HG03521 (cell line): ENCODE data around the gene SLC30A4.
"Not testable (repeated sequence)": the region's sequence is repeated elsewhere in the genome, so short reads cannot be mapped to it uniquely, and the experiment has no call there.

Source experiments
- ATAC-seq: cut with Tn5 transposase; IDR thresholded peaks from one replicate; pipeline ENCODE4 v1.9.1; 2021; ENCODE audit warnings: mild to moderate bottlenecking, moderate library complexity; ENCODE audit not compliant: unreplicated experiment

Gene SLC30A4

DNA sequence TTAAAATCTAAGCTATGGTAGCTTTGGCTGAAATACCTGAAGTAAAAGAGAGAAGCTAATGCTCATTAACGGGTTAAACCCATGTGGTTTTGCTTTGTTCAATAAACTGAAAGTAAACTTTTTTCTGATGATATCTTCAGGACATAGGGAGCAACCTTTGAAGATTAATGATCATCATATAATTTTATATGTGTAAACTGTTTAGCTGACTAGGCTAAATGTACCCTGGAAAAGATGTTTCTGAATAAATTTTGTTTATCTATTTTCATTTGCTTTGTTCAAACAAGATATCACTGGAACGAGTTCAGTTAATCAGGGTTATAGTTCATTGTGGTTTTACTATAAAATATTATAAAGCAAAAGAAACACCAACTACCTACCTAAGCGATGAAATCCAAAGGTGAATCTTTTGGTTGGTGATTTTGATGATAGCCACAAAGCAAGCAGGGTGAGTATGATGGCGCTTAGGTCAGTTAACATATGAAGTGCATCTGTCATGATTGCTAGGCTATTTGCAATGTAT, 11.7 kb downstream of the SLC30A4 start:
- ATAC-seq = no peak

DNA sequence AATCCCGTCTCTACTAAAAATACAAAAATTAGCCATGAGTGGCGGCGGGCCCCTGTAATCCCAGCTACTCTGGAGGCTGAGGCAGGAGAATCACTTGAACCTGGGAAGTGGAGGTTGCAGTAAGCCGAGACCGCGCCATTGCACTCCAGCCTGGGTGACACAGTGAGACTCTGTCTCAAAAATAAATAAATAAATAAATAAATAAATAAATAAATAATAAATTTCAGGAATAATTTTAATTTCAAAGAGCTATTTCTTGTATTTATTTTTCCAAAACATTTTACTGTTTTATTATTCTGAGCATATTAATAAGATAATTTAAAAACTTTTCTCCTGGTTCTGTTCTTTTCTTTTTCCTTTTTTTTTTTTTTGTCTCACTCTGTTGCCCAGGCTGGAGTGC, 15.4 kb downstream of the SLC30A4 start:
- ATAC-seq = not testable (repeated sequence)

DNA sequence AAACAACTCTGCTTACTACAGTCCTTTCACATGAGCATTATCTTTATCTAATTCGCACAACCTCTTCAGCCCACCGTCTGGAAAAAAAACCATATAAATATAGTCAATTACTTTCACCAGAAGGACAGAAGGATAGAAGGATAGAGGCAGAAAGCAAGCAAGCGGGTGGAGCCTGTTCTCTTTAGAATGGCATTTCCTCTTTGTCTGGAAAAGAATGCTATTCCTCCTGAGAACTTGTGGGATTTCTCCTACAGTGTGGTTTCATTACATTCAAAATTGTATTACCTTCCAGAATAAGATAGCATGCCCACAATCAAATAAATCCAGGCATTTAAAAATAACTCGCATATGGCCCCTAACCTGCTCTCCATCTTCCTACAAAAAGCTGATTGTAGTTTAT, 23.1 kb downstream of the SLC30A4 start:
- ATAC-seq = no peak

DNA sequence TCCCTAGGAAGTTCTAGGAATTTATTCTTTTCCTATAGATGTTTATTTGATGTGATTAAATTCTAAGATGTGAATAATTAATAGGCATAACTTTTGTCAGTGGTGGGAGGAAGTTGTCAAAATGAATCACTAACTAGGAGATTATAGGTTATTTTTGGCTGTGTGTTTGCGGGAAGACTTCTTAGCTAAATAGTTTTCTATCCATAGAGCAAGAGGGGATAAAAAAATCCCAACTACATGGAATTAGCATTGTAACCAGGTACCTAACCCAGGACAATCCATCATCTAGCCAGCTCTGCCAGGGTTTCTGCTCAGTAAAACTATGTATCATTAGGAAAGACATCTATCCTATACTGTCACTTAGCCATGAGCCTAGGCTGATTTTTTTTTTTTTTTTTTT, 23.9 kb downstream of the SLC30A4 start:
- ATAC-seq = no peak

DNA sequence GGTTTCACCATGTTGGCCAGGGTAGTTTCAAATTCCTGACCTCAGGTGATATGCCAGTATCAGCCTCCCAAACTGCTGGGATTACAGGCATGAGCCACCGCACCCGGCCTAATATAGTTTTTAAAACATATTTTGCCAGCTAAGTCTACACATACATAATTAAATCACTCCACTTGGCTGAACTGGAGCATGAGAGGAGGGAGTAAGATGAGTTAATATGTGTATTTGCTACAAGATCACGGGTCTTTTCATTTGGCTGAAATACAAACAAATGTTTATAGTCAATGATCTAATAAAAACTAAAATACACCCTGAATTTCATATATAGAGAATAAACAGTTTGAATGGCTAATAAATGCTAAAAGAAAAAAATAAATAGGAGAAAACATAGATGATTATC, 25.3 kb downstream of the SLC30A4 start:
- ATAC-seq = no peak

DNA sequence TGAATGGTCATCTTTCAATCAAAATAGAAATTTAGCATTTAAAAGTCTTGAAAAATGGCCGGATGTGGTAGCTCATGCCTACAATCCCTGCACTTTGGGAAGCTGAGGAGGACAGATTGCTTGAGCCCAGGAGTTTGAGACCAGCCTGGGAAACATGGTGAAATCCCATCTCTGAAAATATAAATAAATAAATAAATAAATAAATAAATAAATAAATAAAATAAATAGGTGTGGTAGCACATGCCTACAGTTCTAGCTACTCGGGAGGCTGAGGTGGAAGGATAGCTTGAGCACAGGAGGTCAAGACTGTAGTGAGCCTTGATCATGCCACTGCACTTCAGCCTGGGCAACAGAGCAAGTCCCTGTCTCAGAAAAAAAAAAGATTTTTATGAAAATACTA, 25.9 kb downstream of the SLC30A4 start:
- no peak for ATAC-seq

DNA sequence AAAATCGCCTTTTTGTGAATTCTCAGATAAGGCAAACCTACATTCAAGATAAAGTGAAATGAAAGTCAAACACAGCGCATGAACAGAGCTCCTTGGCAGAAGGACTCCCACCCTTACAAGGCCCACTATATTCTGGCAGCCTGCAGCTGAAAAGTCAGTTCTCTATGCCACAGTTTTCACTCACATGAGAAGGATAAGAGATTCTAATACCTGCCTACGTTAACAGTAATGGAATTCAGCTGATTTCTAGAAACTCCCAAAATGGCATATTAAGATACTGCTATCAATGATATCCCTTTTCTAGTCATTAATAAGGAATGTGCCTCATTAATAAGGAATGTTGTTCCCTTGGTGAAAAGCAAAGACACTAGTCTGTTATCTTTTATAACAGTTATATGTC, 27.0 kb downstream of the SLC30A4 start:
- ATAC-seq = no peak

DNA sequence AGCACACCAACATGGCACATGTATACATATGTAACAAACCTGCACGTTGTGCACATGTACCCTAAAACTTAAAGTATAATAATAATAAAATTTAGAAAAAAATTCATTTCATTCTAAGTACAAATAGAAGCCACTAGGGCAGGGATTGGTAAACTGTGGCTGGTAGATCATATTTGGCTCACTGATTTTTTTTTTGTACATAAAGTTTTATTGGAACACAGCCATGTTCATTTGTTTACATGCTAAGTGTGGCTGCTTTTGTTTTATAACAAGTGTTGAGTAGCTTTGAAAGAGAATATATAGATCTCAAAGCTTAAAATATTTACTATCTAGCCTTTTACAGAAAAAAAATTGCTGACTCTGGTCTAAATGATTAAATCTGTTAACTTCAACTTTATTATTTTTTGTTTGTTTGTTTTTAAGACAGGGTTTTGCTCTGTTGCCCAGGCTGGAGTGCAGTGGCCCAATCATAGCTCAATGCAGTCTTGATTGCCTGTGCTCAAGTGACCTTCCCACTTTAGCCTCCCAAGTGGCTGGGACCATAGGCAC, 32.8 kb downstream of the SLC30A4 start:
- no peak for ATAC-seq

DNA sequence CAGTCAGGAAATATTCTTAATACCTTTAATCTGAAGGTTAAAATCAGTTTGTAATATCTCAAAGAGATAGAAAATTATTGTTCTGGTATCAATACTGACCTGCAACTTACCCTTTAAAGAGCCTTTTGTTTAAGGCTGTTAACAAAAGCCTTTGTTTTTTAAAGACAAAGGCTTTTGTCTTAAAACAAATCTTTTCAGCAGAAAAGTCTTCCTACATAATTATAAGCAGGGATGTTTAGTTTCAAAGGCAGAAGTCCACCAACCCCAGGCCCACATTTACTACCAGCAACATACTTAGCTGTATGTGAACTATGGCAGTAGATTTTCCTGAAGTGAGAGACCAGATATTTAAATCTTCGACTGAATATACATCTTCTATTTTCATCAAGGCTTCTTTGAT, 36.2 kb downstream of the SLC30A4 start:
- no peak for ATAC-seq

DNA sequence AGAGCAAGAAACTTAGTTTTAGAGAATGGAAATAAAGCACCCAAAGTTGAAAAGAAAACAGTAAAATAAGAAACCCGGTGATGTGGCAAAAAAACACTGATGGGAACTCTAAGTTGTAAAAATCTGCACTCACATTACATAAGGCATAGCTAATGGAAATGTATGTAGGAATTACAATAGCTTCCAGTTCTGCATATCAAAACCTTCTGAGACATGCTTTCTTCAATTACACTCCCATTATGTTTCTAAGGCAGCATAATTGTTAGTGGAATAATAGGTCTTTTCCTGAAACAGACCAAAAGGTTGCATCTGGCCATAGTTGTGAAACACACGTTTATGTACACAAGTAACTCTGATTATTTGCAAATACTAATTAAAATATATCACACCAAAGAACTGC, 41.4 kb downstream of the SLC30A4 start:
- ATAC-seq = no peak

DNA sequence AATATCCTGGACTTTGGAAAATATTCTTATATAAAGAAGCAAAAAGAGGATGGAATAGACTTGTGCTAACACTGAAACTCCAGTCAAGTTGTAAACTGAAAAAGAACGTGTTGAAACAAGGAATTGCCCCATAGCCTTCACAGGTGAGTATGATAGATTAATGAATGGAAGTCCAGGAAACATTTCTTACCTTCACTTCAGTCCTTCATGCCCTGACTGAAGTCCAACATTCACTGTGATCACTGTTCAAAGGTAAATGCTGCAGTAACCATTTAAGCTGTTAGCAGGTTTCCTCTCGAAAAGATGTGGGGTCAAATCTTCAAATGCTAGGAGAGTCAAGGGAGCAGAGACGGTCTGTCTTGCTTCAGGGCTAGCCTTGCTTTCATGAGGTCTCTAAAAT, 46.1 kb downstream of the SLC30A4 start:
- no peak for ATAC-seq

DNA sequence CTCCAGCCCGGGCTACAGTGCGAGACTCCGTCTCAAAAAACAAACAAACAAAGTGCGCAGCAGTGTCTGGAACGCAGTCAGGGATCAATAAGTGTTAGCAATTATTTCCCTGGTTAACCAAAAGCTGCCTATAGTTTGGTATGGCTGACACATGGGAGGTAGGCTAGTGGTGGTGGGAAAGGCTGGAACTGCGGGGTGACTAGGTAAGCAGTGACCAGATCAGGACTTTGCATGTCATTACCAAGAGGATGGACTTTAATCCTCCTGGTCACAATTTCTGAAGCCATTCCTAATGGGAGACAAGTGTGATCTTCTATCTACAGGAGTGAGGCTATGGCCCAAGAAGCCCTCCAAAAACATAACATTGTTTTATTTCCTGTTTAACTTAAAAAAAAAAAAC, 47.8 kb downstream of the SLC30A4 start:
- no peak for ATAC-seq

DNA sequence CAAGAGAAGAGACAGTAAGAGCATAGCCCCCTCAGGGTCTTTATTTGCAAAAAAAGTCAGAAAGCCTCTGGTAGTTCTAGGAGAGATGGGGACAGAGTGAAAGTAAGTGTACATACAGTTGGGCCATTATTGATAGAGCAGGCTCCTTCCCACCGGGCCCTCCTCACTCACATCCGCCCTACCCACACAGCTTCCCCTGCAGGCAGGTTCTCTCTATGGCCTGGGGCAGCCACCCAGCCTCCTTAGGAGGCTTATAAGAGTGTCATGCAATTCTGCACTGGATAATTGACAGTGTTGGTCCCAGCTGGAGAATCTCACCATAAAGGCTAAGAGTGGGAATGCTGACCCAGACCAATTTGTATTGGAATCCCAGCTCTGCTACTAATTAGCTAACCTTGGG, 49.5 kb downstream of the SLC30A4 start:
- ATAC-seq = no peak

DNA sequence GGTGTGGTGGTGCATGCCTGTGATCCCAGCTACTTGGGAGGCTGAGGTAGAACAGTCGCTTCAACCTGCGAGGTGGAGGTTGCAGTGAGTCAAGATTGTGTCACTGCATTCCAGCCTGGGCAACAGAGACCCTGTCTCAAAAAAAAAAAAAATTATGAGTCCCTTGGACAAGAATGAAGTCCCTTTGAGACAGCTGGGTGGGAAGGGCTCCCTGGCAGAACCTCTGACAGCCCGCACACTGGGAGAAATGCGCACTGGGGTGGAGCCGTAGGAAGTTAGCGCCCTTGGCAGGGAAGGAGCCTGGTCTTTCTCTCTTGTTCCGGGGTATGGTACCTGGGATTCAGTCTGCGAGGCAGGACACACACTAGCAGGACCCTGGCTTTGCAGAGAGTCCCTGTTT, 51.4 kb downstream of the SLC30A4 start:
- ATAC-seq = no peak

DNA sequence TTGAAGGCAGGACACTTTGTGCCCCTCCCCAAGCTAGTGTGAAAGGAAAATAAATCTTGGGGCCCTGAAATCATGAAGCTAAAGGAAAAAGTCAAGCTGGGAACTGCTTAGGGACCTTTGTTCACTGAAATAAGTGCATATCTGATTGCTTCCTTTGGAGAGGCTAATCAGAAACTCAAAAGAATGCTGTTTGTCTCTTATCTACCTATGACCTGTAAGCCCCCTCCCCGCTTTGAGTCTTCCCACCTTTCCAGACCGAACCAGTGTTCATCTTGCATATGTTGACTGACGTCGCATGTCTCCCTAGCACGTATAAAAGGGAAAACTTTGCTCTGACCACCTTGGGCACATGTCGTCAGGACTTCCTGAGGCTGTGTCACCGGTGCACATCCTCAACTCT, 53.1 kb downstream of the SLC30A4 start:
- ATAC-seq = no peak

DNA sequence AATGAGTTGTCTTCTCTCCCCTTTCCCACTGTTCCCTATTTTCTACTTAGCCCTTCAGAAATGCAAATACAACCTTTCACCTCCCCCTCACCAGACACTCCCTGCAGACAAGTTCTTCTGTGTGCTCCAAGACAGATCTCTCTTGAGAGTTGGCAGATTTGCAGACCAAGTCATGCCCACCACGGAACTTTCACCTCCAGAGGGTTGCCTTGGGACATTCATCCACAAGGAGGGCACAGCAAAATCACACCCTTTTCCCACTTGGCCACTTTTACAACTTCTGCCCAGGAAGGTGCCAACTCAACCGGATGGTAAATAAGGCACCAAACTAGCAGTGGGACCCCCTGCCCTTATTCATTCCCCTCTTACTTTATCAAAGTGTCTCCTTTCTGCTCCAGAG, 53.5 kb downstream of the SLC30A4 start:
- no peak for ATAC-seq

DNA sequence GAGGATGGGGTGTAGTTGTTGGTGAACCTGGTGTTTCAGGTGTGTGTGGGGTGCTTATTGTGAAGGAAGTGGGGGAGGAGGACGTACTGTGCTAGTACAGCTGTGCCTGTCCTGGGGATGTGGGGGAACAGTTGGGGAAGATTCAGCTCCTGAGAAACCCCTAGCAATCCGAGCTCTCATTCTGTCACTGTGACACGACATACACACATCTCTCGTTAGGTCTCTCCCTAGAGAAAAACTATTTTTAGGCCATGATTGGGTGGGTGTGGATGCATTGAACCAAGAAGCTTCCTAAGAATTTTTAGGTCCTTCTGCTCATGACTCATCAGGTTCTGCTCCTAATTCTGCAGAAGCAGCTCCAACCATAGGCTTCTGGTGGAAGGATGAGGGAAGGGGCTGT, 54.3 kb downstream of the SLC30A4 start:
- ATAC-seq = no peak

DNA sequence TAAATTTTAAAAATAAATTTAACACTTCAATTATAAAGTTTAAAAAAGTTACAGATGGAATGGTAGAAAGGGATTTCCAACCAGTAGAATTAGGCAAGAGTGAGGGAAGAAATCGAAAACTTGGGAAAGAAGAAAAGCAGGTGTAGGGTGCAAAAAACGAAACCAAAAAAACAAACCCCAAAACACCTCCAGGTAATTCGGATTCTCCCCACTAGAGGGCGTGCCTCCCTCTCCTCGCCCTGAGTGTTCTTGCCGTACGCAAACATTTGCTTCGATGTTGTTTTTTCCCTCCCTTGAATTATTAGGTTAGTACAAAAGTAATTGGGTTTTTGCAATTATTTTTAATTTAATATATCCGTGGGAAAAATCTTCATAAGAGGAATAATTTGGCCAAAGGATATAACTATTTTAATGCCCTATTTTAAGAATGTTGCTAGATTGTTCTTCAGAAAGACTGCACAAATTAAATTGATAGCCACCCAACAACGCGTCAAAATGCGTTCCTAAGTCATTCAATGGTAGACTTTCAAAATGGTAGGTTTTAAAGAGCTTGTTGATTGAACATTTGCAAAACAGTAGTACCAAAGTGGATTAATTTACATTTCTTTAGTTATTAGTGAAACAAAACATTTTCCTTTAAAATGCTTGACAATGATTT, 63.7 kb downstream of the SLC30A4 start:
- no peak for ATAC-seq

DNA sequence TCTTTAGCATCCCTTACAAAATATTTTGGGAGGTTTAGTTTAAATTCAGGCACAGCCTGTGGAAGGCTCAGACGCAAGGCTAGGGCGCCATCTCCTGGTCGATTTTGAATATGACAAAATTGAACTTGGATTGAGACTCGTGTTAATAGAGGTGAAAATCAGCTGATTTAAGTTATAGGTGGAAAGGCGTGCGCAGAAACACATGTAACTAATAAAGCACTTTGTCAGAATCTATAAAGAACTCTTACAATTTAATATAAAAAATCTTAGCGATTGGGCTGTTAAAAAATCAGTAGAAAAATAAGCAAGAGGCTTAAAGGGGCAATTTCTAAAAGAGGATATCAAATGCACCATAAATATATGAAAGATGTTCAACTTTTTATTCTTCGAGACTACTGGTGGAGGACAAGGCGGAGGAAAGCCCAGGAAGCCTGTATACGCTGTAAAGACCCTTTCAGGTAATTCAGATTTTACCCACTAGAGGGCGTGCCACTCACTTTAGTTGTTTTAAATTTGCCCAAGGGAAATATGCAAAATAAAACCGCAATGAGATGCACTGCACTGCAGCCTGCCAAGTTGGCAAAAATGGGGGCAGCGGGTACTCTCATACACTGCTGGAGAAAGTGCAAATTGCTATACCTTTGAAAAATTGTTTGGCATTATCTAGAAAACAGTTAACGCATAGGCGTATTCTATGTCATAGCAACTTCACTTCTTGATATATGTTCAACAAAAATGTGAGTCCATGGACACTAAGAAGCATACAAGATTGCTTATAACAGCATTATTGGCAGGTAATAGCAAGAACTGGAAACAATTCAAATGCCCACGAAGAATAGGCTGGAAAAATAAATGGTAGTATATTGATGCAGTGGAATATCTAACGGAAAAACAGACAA, 64.7 kb downstream of the SLC30A4 start:
- ATAC-seq = peak; percentile 43

DNA sequence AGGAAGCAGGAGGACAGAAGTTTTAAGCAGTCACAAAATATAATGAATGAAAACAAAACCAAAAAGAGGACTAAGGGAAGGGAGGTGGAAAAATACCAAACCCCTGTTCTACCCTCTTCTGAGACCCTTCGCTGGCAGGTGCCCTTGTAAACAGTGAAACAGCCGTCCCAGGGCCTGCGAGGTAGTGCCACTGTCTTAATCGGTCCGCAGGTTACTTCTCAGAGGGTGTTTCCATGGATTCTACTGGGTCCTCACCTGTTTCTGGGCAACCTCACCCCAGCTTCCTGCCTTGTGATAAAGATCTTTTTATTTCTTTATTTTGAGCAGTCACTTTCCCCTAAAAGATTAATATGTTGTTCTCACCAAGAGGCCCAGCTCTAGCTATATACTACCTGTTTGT, 65.3 kb downstream of the SLC30A4 start:
- peak; percentile 4 for ATAC-seq

DNA sequence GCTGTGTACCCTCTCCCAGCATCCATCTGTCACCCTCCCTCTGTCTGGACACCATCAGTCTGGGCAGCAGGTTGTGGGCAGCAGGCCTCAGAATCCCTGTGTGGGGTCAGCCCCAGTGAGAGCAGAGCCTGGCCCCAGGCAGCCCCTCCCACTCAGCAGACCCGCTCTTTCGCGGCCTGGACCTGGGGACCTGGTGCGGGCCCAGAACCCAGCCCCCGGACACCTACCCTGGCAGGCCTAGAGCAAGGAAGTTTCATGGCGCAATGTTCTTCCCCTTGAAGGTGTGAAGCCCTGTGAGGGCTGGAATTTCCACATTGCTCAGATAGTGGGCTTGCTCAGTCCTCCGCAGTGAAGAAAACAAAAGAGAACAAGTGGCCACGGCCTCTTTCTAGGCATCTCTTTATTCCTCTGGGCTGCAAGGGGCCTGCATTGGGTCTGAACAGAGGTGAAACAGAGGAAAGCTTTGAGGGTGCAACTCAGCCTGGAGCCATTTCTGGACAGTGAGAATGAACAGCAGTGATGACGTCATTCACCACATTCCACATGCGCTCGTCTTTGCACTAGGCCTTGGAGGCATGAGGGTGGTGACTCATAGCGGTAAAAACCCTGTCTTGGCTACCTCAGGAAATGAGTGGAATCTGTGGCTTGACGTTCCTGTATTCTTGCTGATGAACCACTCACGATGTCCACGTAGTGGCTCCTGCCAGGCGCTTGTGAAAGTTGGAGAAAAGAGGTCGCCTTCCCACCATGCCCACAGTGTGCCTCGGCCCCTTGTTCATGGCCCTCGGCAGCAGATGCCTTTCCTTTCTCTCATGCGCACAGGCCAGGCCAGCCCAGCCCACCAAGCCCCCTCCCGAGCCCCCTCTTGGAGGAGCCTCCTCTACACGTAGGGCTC, 66.1 kb downstream of the SLC30A4 start:
- ATAC-seq = no peak
